CD14-positive monocyte (primary cell): ENCODE data around the gene MAP3K7CL. TPM values are rescaled to one million over a fixed set of nuclear protein-coding genes. Genes with fewer than 3 reads are reported as not detected.
A peak's percentile ranks its signal among the peaks of the same experiment; 100 is the strongest.

Experiments used
- DNase-seq, 3 donors: peaks; one replicate each; pipeline ENCODE4 v3.0.0-alpha.2; 2011 to 2022
- H2AFZ ChIP-seq: 2 replicates; pipeline ENCODE4 v1.6.0; 2012; ENCODE audit warnings: mild to moderate bottlenecking, low read depth, low read length, inconsistent platforms; ENCODE audit not compliant: insufficient read depth, poor library complexity, severe bottlenecking
- H3K27ac ChIP-seq, 2 donors: 1 replicate in 1 of 2; 2 replicates in 1 of 2; pipeline ENCODE4 v1.5.1; 2012 to 2013; ENCODE audit warnings: low read length in 2 of 2, control low read depth in 1 of 2, inconsistent platforms in 1 of 2, low read depth in 1 of 2, mild to moderate bottlenecking in 1 of 2
- H3K27me3 ChIP-seq, 2 donors: one replicate each; pipeline versions ENCODE4 v1.6.0 to v1.6.1; 2011 to 2013; ENCODE audit warnings: low read length in 2 of 2; ENCODE audit not compliant: control insufficient read depth in 2 of 2, insufficient read depth in 2 of 2
- H3K36me3 ChIP-seq, 2 donors: replicated peaks in 1 of 2; 1 replicate in 1 of 2; 2 replicates in 1 of 2; pipeline versions ENCODE4 v1.5.1 to v1.6.1; 2012 to 2013; ENCODE audit warnings: low read length in 2 of 2, control low read depth in 1 of 2, inconsistent platforms in 1 of 2, mild to moderate bottlenecking in 1 of 2; ENCODE audit not compliant: insufficient read depth in 2 of 2, control insufficient read depth in 1 of 2
- H3K4me1 ChIP-seq, 2 donors: 1 replicate in 1 of 2; 2 replicates in 1 of 2; pipeline versions ENCODE4 v1.5.1 to v1.6.1; 2012 to 2013; ENCODE audit warnings: low read length in 2 of 2, control low read depth in 1 of 2, inconsistent platforms in 1 of 2, mild to moderate bottlenecking in 1 of 2, moderate library complexity in 1 of 2; ENCODE audit not compliant: insufficient read depth in 2 of 2, control insufficient read depth in 1 of 2
- H3K4me2 ChIP-seq: replicated peaks from 2 replicates; pipeline ENCODE3; 2012; ENCODE audit warnings: low read length, moderate library complexity, mild to moderate bottlenecking; ENCODE audit not compliant: poor library complexity, severe bottlenecking; ENCODE audit errors: extremely low read depth
- H3K4me3 ChIP-seq, 3 experiments: fragments of 200-600 bp in 1 of 3; sonication (generic) in 1 of 3; replicated peaks in 1 of 3; 1 replicate in 2 of 3; 2 replicates in 1 of 3; pipeline ENCODE4 v1.5.1; 2011 to 2013; ENCODE audit warnings: low read length in 3 of 3, mild to moderate bottlenecking in 3 of 3, control low read depth in 2 of 3, low read depth in 2 of 3, inconsistent platforms in 1 of 3, moderate library complexity in 1 of 3
- H3K79me2 ChIP-seq: 2 replicates; pipeline ENCODE4 v1.6.0; 2012; ENCODE audit warnings: mild to moderate bottlenecking, control low read depth, inconsistent platforms, low read length, moderate library complexity; ENCODE audit not compliant: insufficient read depth
- H3K9ac ChIP-seq: 2 replicates; pipeline ENCODE4 v1.6.0; 2017; ENCODE audit warnings: low read length, mild to moderate bottlenecking; ENCODE audit not compliant: insufficient read depth, poor library complexity, severe bottlenecking
- H3K9me3 ChIP-seq, 2 donors: replicated peaks in 1 of 2; 1 replicate in 1 of 2; 2 replicates in 1 of 2; pipeline versions ENCODE4 v1.5.1 to v1.6.1; 2012 to 2013; ENCODE audit warnings: low read length in 2 of 2, control low read depth in 1 of 2; ENCODE audit not compliant: control insufficient read depth in 1 of 2, insufficient read depth in 1 of 2
- H4K20me1 ChIP-seq: 2 replicates; pipeline ENCODE4 v1.6.0; 2012; ENCODE audit warnings: mild to moderate bottlenecking, low read length, control low read depth, moderate library complexity; ENCODE audit not compliant: insufficient read depth
- H3K27ac Mint-ChIP-seq, 7 donors: one replicate each; pipeline ENCODE4 v1.8.0; 2020; ENCODE audit warnings: mild to moderate bottlenecking in 7 of 7, mixed read lengths in 7 of 7, moderate library complexity in 6 of 7, inconsistent platforms in 2 of 7
- H3K27me3 Mint-ChIP-seq, 3 donors: one replicate each; pipeline ENCODE4 v1.8.0; 2021 to 2022; ENCODE audit warnings: low read depth in 3 of 3, mild to moderate bottlenecking in 3 of 3, mixed read lengths in 3 of 3, moderate library complexity in 3 of 3, inconsistent platforms in 1 of 3
- H3K36me3 Mint-ChIP-seq, 2 donors: one replicate each; pipeline ENCODE4 v1.8.0; 2020; ENCODE audit warnings: mixed read lengths in 2 of 2, inconsistent platforms in 1 of 2, mild to moderate bottlenecking in 1 of 2
- H3K4me1 Mint-ChIP-seq: one replicate; pipeline ENCODE4 v1.8.0; 2020; ENCODE audit warnings: mild to moderate bottlenecking, mixed read lengths
- H3K4me3 Mint-ChIP-seq, 2 donors: one replicate each; pipeline ENCODE4 v1.8.0; 2020; ENCODE audit warnings: mild to moderate bottlenecking in 2 of 2, mixed read lengths in 2 of 2, moderate library complexity in 1 of 2
- H3K9me3 Mint-ChIP-seq, 7 donors: one replicate each; pipeline ENCODE4 v1.8.0; 2020 to 2022; ENCODE audit warnings: mixed read lengths in 7 of 7, mild to moderate bottlenecking in 6 of 7, moderate library complexity in 6 of 7, inconsistent platforms in 2 of 7
- CTCF ChIP-seq: fragments of 200-600 bp; IDR thresholded peaks from one replicate; pipeline ENCODE4 v1.8.0; 2022; ENCODE audit warnings: antibody characterized with exemption, mild to moderate bottlenecking
- WGBS: methylation state at CpG from one replicate; pipeline ENCODE4 v1.1.5; 2013; ENCODE audit warnings: missing lambda C conversion rate; ENCODE audit not compliant: insufficient coverage; 5-methylcytosine and 5-hydroxymethylcytosine counted together
- intact Hi-C, 2 donors: fragments of 100-400 bp; cut with micrococcal nuclease; formaldehyde crosslinking; loops; one replicate each; pipeline versions ENCODE4 v1.15.0 to v1.15.1; 2023
- polyA plus RNA-seq, 3 donors: library from polyadenylated mRNA; depleted of rRNA in 1 of 3; unstranded in 2 of 3; stranded (reverse) in 1 of 3; fragments of 300-500 nt in 2 of 3; fragments of >200 nt in 1 of 3; fragmentation: Illumina TruSeq in 2 of 3; gene quantifications; 1 replicate in 2 of 3; 2 replicates in 1 of 3; pipeline ENCODE4 v1.2.3, GENCODE V29; 2012 to 2021

Gene MAP3K7CL
- polyA plus RNA-seq, 3 donors, result 14.6 to 15.8 (median 15.7) TPM

DNA sequence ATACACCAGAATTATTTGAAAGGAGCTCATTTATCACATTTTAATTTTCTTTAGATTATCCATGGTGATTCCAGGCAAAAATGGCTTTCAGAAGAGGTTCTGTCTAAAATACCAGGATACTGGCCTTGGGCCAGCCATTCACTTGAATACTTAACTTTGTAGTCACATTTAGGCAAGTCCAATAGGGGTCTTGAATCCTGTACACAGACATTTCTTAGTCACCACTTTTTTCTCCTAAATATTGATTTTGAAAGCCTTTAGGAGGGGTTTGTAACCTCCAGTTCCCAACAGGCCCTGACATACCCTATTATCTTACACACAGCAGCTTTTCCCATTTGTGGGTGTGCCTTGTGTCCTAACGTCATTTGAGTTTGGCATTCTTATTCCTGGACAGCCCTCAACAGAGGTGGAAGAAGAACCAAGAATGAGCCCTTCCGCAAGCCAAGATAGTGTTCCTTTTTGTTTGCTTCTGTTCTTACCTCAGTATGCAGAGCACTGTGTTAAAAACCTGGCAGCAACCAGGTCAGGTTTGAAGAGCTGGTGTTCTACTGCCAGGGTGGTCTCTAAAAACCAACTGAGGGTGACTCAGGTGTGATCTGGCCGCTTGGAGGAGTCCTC is 19.5 kb downstream of the MAP3K7CL start:
- Mint-ChIP-seq H3K9me3 (no peaks in the 10 kb centered on the region), H3K4me3 (no peak overlapping the region), H3K36me3 (peaks cover 0 to 4% of the 10 kb centered on the region in 2 donors), H3K27me3 (no peaks in the 10 kb centered on the region), H3K27ac (no peak overlapping the region), H3K4me1 (peaks cover 13% of the 10 kb centered on the region)
- H3K27ac ChIP-seq, result no peak overlapping the region
- intact Hi-C loops, result no loop called here
- H3K9ac ChIP-seq, result no peak overlapping the region
- H4K20me1 ChIP-seq, result no peaks in the 10 kb centered on the region
- no peaks in the 10 kb centered on the region for H3K36me3 ChIP-seq
- no peaks in the 10 kb centered on the region for H3K79me2 ChIP-seq
- no peak for DNase-seq
- no peaks in the 10 kb centered on the region for H3K9me3 ChIP-seq
- H2AFZ ChIP-seq, result no peak overlapping the region
- H3K27me3 ChIP-seq, result no peaks in the 10 kb centered on the region
- H3K4me1 ChIP-seq, result peaks cover 7 to 8% of the 10 kb centered on the region in 2 donors
- no peak overlapping the region for H3K4me3 ChIP-seq
- no peak for TF ChIP-seq CTCF
- H3K4me2 ChIP-seq, result no peak overlapping the region
- 84% methylated on average over 3 of the region's 3 CpGs for WGBS

GRCh38 chr21:29151931-29152330 is 21.5 kb downstream of the MAP3K7CL start:
- TF ChIP-seq CTCF, result no peak
- Histone ChIP-seq H3K27ac (no peak overlapping the region), H4K20me1 (no peaks in the 10 kb centered on the region), H2AFZ (peak overlapping the region; percentile 0), H3K79me2 (no peaks in the 10 kb centered on the region), H3K4me2 (no peak overlapping the region), H3K4me3 (no peak overlapping the region), H3K9me3 (peaks cover 0 to 6% of the 10 kb centered on the region in 2 donors), H3K27me3 (no peaks in the 10 kb centered on the region), H3K36me3 (no peaks in the 10 kb centered on the region), H3K9ac (no peak overlapping the region), H3K4me1 (peaks cover 18 to 20% of the 10 kb centered on the region in 2 donors)
- intact Hi-C loops, result no loop called here
- Mint-ChIP-seq H3K27ac (no peak overlapping the region), H3K4me1 (peaks cover 26% of the 10 kb centered on the region), H3K27me3 (no peaks in the 10 kb centered on the region), H3K36me3 (peaks cover 0 to 4% of the 10 kb centered on the region in 2 donors), H3K9me3 (peaks cover 0 to 7% (median 0%) of the 10 kb centered on the region in 7 donors), H3K4me3 (no peak overlapping the region)
- no CpG with 5 or more reads among the region's 3 CpGs for WGBS
- no peak for DNase-seq
